Endothelial cell (in vitro differentiated cells): ENCODE measurements around the gene JCAD. TPM values are rescaled to one million over a fixed set of nuclear protein-coding genes. Genes with fewer than 3 reads are reported as not detected.

Source experiments
- DNase-seq: peaks from one replicate; pipeline ENCODE4 v3.0.0; 2021; ENCODE audit warnings: low spot score
- H3K27ac Mint-ChIP-seq: one replicate; pipeline ENCODE4 v1.8.0; 2021; ENCODE audit warnings: mixed read lengths, inconsistent platforms; ENCODE audit not compliant: unreplicated experiment
- H3K27me3 Mint-ChIP-seq: one replicate; pipeline ENCODE4 v1.8.0; 2021; ENCODE audit warnings: mild to moderate bottlenecking, moderate library complexity, mixed read lengths, inconsistent platforms; ENCODE audit not compliant: unreplicated experiment
- H3K36me3 Mint-ChIP-seq: one replicate; pipeline ENCODE4 v1.8.0; 2021; ENCODE audit warnings: mild to moderate bottlenecking, low read depth, mixed read lengths, inconsistent platforms; ENCODE audit not compliant: unreplicated experiment
- H3K4me1 Mint-ChIP-seq: one replicate; pipeline ENCODE4 v1.8.0; 2021; ENCODE audit warnings: mild to moderate bottlenecking, mixed read lengths, inconsistent platforms; ENCODE audit not compliant: unreplicated experiment
- H3K4me3 Mint-ChIP-seq: one replicate; pipeline ENCODE4 v1.8.0; 2021; ENCODE audit warnings: mild to moderate bottlenecking, mixed read lengths, inconsistent platforms; ENCODE audit not compliant: unreplicated experiment
- H3K9me3 Mint-ChIP-seq: one replicate; pipeline ENCODE4 v1.8.0; 2021; ENCODE audit warnings: mixed read lengths, inconsistent platforms; ENCODE audit not compliant: unreplicated experiment
- total RNA-seq: library from RNA; stranded (reverse); fragmentation: NEBNext Ultra II Directional; extraction: Animal tissue kit (Norgen Biotek cat#: 25700); gene quantifications from one replicate; pipeline ENCODE4 v1.2.1, GENCODE V29; 2021; ENCODE audit not compliant: unreplicated experiment
- TF ChIP-seq, protein P1 (sequence below): fragments of 200-600 bp; sonication (generic); IDR thresholded peaks from one replicate; pipeline ENCODE4 v1.5.0; 2021; ENCODE audit warnings: antibody characterized with exemption; ENCODE audit not compliant: unreplicated experiment

Gene JCAD
- total RNA-seq, 1 donor from 2014 or later: 234 TPM

DNA sequence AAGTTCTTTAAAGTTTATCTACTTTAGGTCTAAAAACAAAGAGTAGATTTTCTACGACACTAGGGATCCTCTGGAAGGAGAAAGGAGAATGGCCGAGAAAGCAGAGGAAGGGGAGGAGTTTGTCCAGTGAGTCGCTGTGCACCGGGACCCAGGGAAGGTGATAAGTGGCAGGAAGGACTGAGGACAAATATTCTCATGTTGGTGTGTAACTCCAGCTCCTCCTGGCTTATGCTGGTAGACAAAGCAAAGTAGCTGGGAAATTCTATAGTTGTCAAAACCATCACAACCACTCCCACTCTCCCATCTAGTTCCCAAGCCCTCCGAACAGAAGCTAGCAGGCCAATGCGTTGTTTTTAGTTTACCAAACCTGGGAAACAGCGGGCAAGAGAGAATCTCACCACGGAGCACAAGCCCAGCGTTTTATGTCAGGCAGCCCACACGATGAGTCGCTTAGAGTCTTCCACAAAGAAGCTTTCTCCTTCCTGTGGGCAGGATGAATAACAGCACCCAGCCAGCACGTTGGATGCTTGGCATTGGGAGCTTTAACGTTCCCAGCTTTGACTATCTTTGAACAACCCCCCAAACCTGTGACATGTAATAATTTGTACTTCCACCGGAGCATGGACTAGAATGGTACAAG is 32.9 kb upstream of the JCAD start:
- H3K4me1 Mint-ChIP-seq: peaks cover 8% of the 10 kb centered on the region
- no peaks in the 10 kb centered on the region for H3K9me3 Mint-ChIP-seq
- TF ChIP-seq, protein P1, sequence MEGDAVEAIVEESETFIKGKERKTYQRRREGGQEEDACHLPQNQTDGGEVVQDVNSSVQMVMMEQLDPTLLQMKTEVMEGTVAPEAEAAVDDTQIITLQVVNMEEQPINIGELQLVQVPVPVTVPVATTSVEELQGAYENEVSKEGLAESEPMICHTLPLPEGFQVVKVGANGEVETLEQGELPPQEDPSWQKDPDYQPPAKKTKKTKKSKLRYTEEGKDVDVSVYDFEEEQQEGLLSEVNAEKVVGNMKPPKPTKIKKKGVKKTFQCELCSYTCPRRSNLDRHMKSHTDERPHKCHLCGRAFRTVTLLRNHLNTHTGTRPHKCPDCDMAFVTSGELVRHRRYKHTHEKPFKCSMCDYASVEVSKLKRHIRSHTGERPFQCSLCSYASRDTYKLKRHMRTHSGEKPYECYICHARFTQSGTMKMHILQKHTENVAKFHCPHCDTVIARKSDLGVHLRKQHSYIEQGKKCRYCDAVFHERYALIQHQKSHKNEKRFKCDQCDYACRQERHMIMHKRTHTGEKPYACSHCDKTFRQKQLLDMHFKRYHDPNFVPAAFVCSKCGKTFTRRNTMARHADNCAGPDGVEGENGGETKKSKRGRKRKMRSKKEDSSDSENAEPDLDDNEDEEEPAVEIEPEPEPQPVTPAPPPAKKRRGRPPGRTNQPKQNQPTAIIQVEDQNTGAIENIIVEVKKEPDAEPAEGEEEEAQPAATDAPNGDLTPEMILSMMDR: no peak
- no peak overlapping the region for H3K4me3 Mint-ChIP-seq
- H3K27ac Mint-ChIP-seq: no peak overlapping the region
- H3K36me3 Mint-ChIP-seq: no peaks in the 10 kb centered on the region
- H3K27me3 Mint-ChIP-seq: peaks cover 4% of the 10 kb centered on the region
- no peak for DNase-seq

DNA sequence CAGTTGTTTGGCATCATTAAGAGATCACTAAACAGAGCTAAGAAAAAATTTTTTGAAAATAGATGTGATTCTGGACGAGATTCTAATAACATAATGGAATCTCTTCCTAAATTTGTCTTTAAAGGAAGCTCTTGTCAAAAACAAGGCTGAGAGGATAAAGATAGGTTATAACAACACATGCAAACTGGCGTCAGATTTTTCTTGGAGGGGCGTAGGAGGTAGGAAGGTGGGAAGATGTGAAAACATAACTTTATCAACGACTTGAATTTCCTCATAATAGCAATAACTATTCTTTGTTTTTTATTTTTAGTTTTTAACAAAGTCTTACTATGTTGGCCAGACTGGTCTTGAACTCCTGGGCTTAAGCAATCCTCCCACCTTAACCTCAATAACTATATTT is 31.8 kb upstream of the JCAD start:
- Mint-ChIP-seq H3K4me3 (no peak overlapping the region), H3K4me1 (peaks cover 8% of the 10 kb centered on the region), H3K9me3 (no peaks in the 10 kb centered on the region), H3K36me3 (no peaks in the 10 kb centered on the region), H3K27ac (no peak overlapping the region), H3K27me3 (peaks cover 4% of the 10 kb centered on the region)
- TF ChIP-seq, protein P1: no peak
- no peak for DNase-seq

DNA sequence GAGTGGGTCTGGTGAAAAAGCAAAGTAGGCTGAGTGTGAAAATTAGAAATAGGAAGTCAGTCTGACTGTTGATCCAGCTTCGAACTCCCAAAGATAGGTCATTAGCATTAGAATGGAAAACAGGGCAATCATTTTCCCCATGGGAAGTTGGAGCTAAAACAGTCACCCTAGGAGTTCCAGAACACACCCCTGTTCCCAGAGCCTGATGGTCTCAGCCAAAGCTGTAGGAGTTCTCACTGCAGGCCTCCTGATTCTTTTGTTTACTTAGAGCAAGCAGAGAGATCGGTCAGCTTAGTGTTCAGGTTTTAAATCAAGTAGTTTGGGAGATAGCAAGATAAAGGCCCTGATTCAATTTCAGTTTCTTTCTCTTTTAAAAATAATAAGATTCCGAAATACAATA is 28.8 kb upstream of the JCAD start:
- Mint-ChIP-seq H3K27ac (no peak overlapping the region), H3K4me1 (peaks cover 8% of the 10 kb centered on the region), H3K36me3 (no peaks in the 10 kb centered on the region), H3K9me3 (no peaks in the 10 kb centered on the region), H3K4me3 (no peak overlapping the region), H3K27me3 (peaks cover 5% of the 10 kb centered on the region)
- no peak for DNase-seq
- TF ChIP-seq, protein P1: no peak

DNA sequence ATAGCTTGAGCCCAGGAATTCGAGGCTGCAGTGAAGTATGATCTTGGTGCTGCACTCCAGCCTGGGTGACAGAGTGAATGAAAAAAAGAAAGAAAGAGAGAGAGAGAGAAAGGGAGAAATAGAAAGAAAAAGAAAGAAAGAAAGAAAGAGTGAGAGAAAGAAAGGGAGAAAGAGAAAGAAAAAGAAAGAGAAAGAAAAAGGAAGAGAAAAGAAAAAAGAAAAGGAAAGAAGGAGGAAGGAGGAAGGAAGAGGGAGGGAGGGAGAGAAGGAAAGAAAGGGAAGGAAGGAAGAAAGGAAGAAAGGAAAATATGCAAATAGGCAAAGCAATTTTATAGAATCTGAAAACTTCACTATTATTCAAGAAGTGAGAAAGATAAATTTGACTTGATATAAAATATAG is 24.5 kb upstream of the JCAD start:
- Mint-ChIP-seq H3K27me3 (peaks cover 2% of the 10 kb centered on the region), H3K36me3 (peaks cover 3% of the 10 kb centered on the region), H3K4me1 (peaks cover 13% of the 10 kb centered on the region), H3K27ac (no peak overlapping the region), H3K4me3 (no peak overlapping the region), H3K9me3 (no peaks in the 10 kb centered on the region)
- TF ChIP-seq, protein P1: no peak
- no peak for DNase-seq

DNA sequence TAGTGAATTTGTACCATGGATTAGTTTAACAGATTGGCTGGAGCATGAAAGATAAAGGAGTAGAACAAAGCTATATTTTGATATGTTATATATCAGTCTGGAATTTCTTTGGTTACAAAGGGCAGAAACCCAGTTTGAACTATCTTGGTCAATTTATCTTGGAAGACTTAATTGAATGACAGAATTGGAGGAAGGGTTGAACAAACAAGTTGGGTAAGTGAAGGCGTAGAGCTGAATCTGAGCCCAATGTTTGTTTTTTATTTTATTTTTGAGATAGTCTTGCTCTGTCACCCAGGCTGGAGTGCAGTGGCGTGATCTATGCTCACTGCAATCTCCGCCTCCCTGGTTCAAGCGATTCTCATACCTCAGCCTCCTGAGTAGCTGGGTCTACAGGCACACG is 21.8 kb upstream of the JCAD start:
- H3K4me3 Mint-ChIP-seq: no peak overlapping the region
- peaks cover 8% of the 10 kb centered on the region for H3K4me1 Mint-ChIP-seq
- no peak for DNase-seq
- TF ChIP-seq, protein P1: no peak
- H3K27me3 Mint-ChIP-seq: peaks cover 2% of the 10 kb centered on the region
- H3K9me3 Mint-ChIP-seq: no peaks in the 10 kb centered on the region
- peaks cover 6% of the 10 kb centered on the region for H3K36me3 Mint-ChIP-seq
- no peak overlapping the region for H3K27ac Mint-ChIP-seq
